BLaER1 treated with 17β-estradiol and CSF1 and Interleukin-3, amounts not matched to agents 10 nM and 100 nM (cell line): ENCODE results near the gene GRHPR.

ENCODE experiments used
- H3K27ac ChIP-seq, 11 experiments: shearing (Covaris generic); formaldehyde crosslinking; 2 replicates each; pipeline ENCODE4 v1.8.1; 2022
- H3K27me3 ChIP-seq, 11 experiments: shearing (Covaris generic); formaldehyde crosslinking; 2 replicates each; pipeline ENCODE4 v1.8.1; 2022
- H3K36me3 ChIP-seq, 11 experiments: shearing (Covaris generic); formaldehyde crosslinking; 2 replicates each; pipeline ENCODE4 v1.8.1; 2022
- H3K4me1 ChIP-seq, 10 experiments: shearing (Covaris generic); formaldehyde crosslinking; 2 replicates each; pipeline ENCODE4 v1.8.1; 2022
- H3K4me2 ChIP-seq, 11 experiments: shearing (Covaris generic); formaldehyde crosslinking; 2 replicates each; pipeline ENCODE4 v1.8.1; 2022
- H3K4me3 ChIP-seq, 10 experiments: shearing (Covaris generic); formaldehyde crosslinking; 2 replicates each; pipeline ENCODE4 v1.8.1; 2022
- H3K9ac ChIP-seq, 11 experiments: shearing (Covaris generic); formaldehyde crosslinking; 2 replicates each; pipeline ENCODE4 v1.8.1; 2022
- H3K9me3 ChIP-seq, 11 experiments: shearing (Covaris generic); formaldehyde crosslinking; replicated peaks in 1 of 11; 2 replicates each; pipeline ENCODE4 v1.8.1; 2022
- H4K20me1 ChIP-seq, 11 experiments: shearing (Covaris generic); formaldehyde crosslinking; 2 replicates each; pipeline ENCODE4 v1.8.1; 2022
- Cebpa-rat ChIP-seq, 11 experiments: shearing (Covaris generic); IDR thresholded peaks; 2 replicates each; pipeline ENCODE4 v1.8.1; 2022

The GRHPR gene

GRCh38 chr9:37406603-37407401, 15.7 kb upstream of the GRHPR start:
- peak overlapping the region in 1 of 11 experiments; percentile 0; a peak in 1 of 22 replicates for H3K27ac ChIP-seq
- TF ChIP-seq Cebpa-rat (IDR thresholded peaks at IDR 0.05): no peak
- peak overlapping the region in 4 of 11 experiments; percentile 39 to 86 (median 65); a peak in 8 of 22 replicates for H3K4me2 ChIP-seq
- peaks cover 0 to 5% (median 0%) of the 10 kb centered on the region in 11 experiments; a peak in 1 of 22 replicates for H3K27me3 ChIP-seq
- H3K9ac ChIP-seq: no peak overlapping the region
- no peaks in the 10 kb centered on the region for H3K36me3 ChIP-seq
- H3K9me3 ChIP-seq: no peaks in the 10 kb centered on the region; a peak in 1 of 22 replicates
- H4K20me1 ChIP-seq: no peaks in the 10 kb centered on the region
- H3K4me1 ChIP-seq: peaks cover 25 to 72% (median 54%) of the 10 kb centered on the region in 10 experiments
- no peak overlapping the region for H3K4me3 ChIP-seq

GRCh38 chr9:37407468-37407867, 15.0 kb upstream of the GRHPR start:
- H4K20me1 ChIP-seq: no peaks in the 10 kb centered on the region
- H3K36me3 ChIP-seq: no peaks in the 10 kb centered on the region
- no peak overlapping the region for H3K4me3 ChIP-seq
- H3K4me2 ChIP-seq: peak overlapping the region in 4 of 11 experiments; percentile 48 to 93 (median 84); a peak in 8 of 22 replicates
- TF ChIP-seq Cebpa-rat (IDR thresholded peaks at IDR 0.05): no peak
- H3K4me1 ChIP-seq: peaks cover 31 to 77% (median 61%) of the 10 kb centered on the region in 10 experiments
- peaks cover 0 to 5% (median 0%) of the 10 kb centered on the region in 11 experiments; a peak in 1 of 22 replicates for H3K27me3 ChIP-seq
- no peak overlapping the region for H3K9ac ChIP-seq
- no peaks in the 10 kb centered on the region; a peak in 1 of 22 replicates for H3K9me3 ChIP-seq
- H3K27ac ChIP-seq: peak overlapping the region in 1 of 11 experiments; percentile 79; a peak in 1 of 22 replicates

GRCh38 chr9:37408933-37409710, 13.4 kb upstream of the GRHPR start:
- Histone ChIP-seq H3K9ac (peak overlapping the region in 4 of 11 experiments; percentile 54 to 69 (median 66); a peak in 7 of 22 replicates), H3K4me3 (no peak overlapping the region; a peak in 1 of 20 replicates), H3K27me3 (peaks cover 0 to 5% (median 0%) of the 10 kb centered on the region in 11 experiments; a peak in 1 of 22 replicates), H4K20me1 (no peaks in the 10 kb centered on the region), H3K9me3 (no peaks in the 10 kb centered on the region; a peak in 1 of 22 replicates), H3K27ac (peak overlapping the region in 6 of 11 experiments; percentile 38 to 79 (median 74); a peak in 11 of 22 replicates), H3K36me3 (no peaks in the 10 kb centered on the region), H3K4me2 (peak overlapping the region; percentile 16 to 93 (median 79); a peak in 21 of 22 replicates), H3K4me1 (peaks cover 31 to 84% (median 70%) of the 10 kb centered on the region in 10 experiments)
- TF ChIP-seq Cebpa-rat (IDR thresholded peaks at IDR 0.05): no peak; a peak in 1 of 22 replicates

GRCh38 chr9:37410354-37410861, 12.1 kb upstream of the GRHPR start:
- Histone ChIP-seq H3K4me1 (peaks cover 31 to 97% (median 81%) of the 10 kb centered on the region in 10 experiments), H3K36me3 (no peaks in the 10 kb centered on the region), H3K4me3 (0 out of 20 replicates have a peak overlapping the region, but pooled peaks of 2 of the 10 experiments have one; percentile 1 to 21), H3K27ac (peak overlapping the region in 9 of 11 experiments; percentile 27 to 79 (median 63); a peak in 17 of 22 replicates), H3K9me3 (no peaks in the 10 kb centered on the region), H4K20me1 (no peaks in the 10 kb centered on the region), H3K4me2 (peak overlapping the region; percentile 49 to 93 (median 79); a peak in 21 of 22 replicates), H3K27me3 (peaks cover 0 to 5% (median 0%) of the 10 kb centered on the region in 11 experiments; a peak in 1 of 22 replicates), H3K9ac (peak overlapping the region in 8 of 11 experiments; percentile 35 to 69 (median 56); a peak in 13 of 22 replicates)
- no peak for TF ChIP-seq Cebpa-rat (IDR thresholded peaks at IDR 0.05)

- H3K27ac ChIP-seq: peak overlapping the region in 7 of 11 experiments; percentile 61 to 79 (median 70); a peak in 14 of 22 replicates
- no peaks in the 10 kb centered on the region for H3K9me3 ChIP-seq
- peaks cover 31 to 100% (median 85%) of the 10 kb centered on the region in 10 experiments for H3K4me1 ChIP-seq
- peak overlapping the region in 5 of 11 experiments; percentile 19 to 69 (median 66); a peak in 11 of 22 replicates for H3K9ac ChIP-seq
- TF ChIP-seq Cebpa-rat (IDR thresholded peaks at IDR 0.05): no peak
- peak overlapping the region; percentile 49 to 93 (median 79) for H3K4me2 ChIP-seq
- H4K20me1 ChIP-seq: no peaks in the 10 kb centered on the region
- 0 out of 20 replicates have a peak overlapping the region, but pooled peaks of 1 of the 10 experiments have one; percentile 21 for H3K4me3 ChIP-seq
- no peaks in the 10 kb centered on the region for H3K36me3 ChIP-seq
- peaks cover 0 to 5% (median 0%) of the 10 kb centered on the region in 11 experiments; a peak in 1 of 22 replicates for H3K27me3 ChIP-seq
Measured at GRCh38 chr9:37410969-37411785, 11.3 kb upstream of the GRHPR start.

GRCh38 chr9:37412431-37413151, 9.9 kb upstream of the GRHPR start:
- Histone ChIP-seq H3K9me3 (no peaks in the 10 kb centered on the region), H3K4me2 (peak overlapping the region in 10 of 11 experiments; percentile 49 to 93 (median 80); a peak in 18 of 22 replicates), H3K4me1 (peaks cover 31 to 98% (median 79%) of the 10 kb centered on the region in 10 experiments), H3K4me3 (no peak overlapping the region), H4K20me1 (no peaks in the 10 kb centered on the region), H3K27me3 (peaks cover 0 to 5% (median 0%) of the 10 kb centered on the region in 11 experiments; a peak in 1 of 22 replicates), H3K9ac (peak overlapping the region in 2 of 11 experiments; percentile 32 to 66; a peak in 1 of 22 replicates), H3K36me3 (no peaks in the 10 kb centered on the region), H3K27ac (peak overlapping the region in 3 of 11 experiments; percentile 22 to 79 (median 70); a peak in 5 of 22 replicates)
- TF ChIP-seq Cebpa-rat (IDR thresholded peaks at IDR 0.05): no peak

- no peaks in the 10 kb centered on the region for H3K36me3 ChIP-seq
- no peak overlapping the region for H3K9ac ChIP-seq
- H3K4me2 ChIP-seq: peak overlapping the region in 6 of 11 experiments; percentile 73 to 93 (median 84); a peak in 12 of 22 replicates
- H3K4me1 ChIP-seq: peaks cover 31 to 96% (median 73%) of the 10 kb centered on the region in 10 experiments
- no peak overlapping the region for H3K4me3 ChIP-seq
- H4K20me1 ChIP-seq: no peaks in the 10 kb centered on the region
- TF ChIP-seq Cebpa-rat (IDR thresholded peaks at IDR 0.05): no peak
- H3K27me3 ChIP-seq: peaks cover 0 to 5% (median 0%) of the 10 kb centered on the region in 11 experiments; a peak in 1 of 22 replicates
- peak overlapping the region in 2 of 11 experiments; percentile 22 to 79; a peak in 2 of 22 replicates for H3K27ac ChIP-seq
- H3K9me3 ChIP-seq: no peaks in the 10 kb centered on the region
Measured at GRCh38 chr9:37413311-37413710, 9.2 kb upstream of the GRHPR start.
